Keratinocyte (primary cell): Measurements from ENCODE around the gene SEPTIN1. TPM values are rescaled to one million over a fixed set of nuclear protein-coding genes. Genes with fewer than 3 reads are reported as not detected.

ENCODE experiments used
- DNase-seq: peaks from one replicate; pipeline ENCODE4 v3.0.0-alpha.2; 2011; ENCODE audit warnings: low read depth, missing footprints, low spot score
- FAIRE-seq: peaks from 2 replicates; lab custom pipeline; 2011; peaks lifted over from hg19 to GRCh38; lab: Jason Lieb, UNC
- H2AFZ ChIP-seq: 2 replicates; pipeline ENCODE4 v1.6.0; 2012; ENCODE audit warnings: low read length, control low read depth, inconsistent platforms; ENCODE audit not compliant: control insufficient read depth
- H3K27ac ChIP-seq: 2 replicates; pipeline ENCODE4 v1.5.1; 2011; ENCODE audit warnings: low read length; ENCODE audit not compliant: control insufficient read depth, insufficient read depth
- H3K27me3 ChIP-seq: 3 replicates; pipeline ENCODE4 v1.6.0; 2011; ENCODE audit warnings: low read length; ENCODE audit not compliant: control insufficient read depth, insufficient read depth; ENCODE audit errors: extremely low read depth
- H3K36me3 ChIP-seq, 2 experiments: 2 replicates in 1 of 2; 3 replicates in 1 of 2; pipeline ENCODE4 v1.5.1; 2011; ENCODE audit warnings: low read length in 2 of 2, mild to moderate bottlenecking in 1 of 2; ENCODE audit not compliant: control insufficient read depth in 2 of 2, insufficient read depth in 2 of 2; ENCODE audit errors: extremely low read depth in 1 of 2
- H3K4me1 ChIP-seq: 3 replicates; pipeline ENCODE4 v1.5.1; 2011; ENCODE audit warnings: low read length; ENCODE audit not compliant: control insufficient read depth, insufficient read depth; ENCODE audit errors: extremely low read depth
- H3K4me2 ChIP-seq: 3 replicates; pipeline ENCODE4 v1.6.0; 2011; ENCODE audit warnings: low read depth, low read length; ENCODE audit not compliant: control insufficient read depth, insufficient read depth; ENCODE audit errors: extremely low read depth
- H3K4me3 ChIP-seq, 3 experiments: fragments of 200-600 bp in 1 of 3; sonication (generic) in 1 of 3; 2 replicates in 2 of 3; 3 replicates in 1 of 3; pipeline ENCODE4 v1.5.1; 2011 to 2016; ENCODE audit warnings: low read length in 3 of 3, mild to moderate bottlenecking in 3 of 3, control low read depth in 2 of 3, inconsistent platforms in 1 of 3, low read depth in 1 of 3, mixed read lengths in 1 of 3, mixed run types in 1 of 3, moderate library complexity in 1 of 3; ENCODE audit not compliant: control insufficient read depth in 2 of 3, insufficient read depth in 2 of 3; ENCODE audit errors: extremely low read depth in 1 of 3
- H3K79me2 ChIP-seq: 2 replicates; pipeline ENCODE4 v1.6.0; 2012; ENCODE audit warnings: low read length; ENCODE audit not compliant: control insufficient read depth, insufficient read depth
- H3K9ac ChIP-seq: 3 replicates; pipeline ENCODE4 v1.6.0; 2011; ENCODE audit warnings: low read length; ENCODE audit not compliant: control insufficient read depth, insufficient read depth; ENCODE audit errors: extremely low read depth
- H3K9me1 ChIP-seq: 3 replicates; pipeline ENCODE4 v1.6.0; 2011; ENCODE audit warnings: low read length; ENCODE audit not compliant: control insufficient read depth, insufficient read depth; ENCODE audit errors: extremely low read depth
- H3K9me3 ChIP-seq: 2 replicates; pipeline ENCODE4 v1.5.1; 2012; ENCODE audit warnings: low read depth, low read length; ENCODE audit not compliant: control insufficient read depth
- H4K20me1 ChIP-seq: 3 replicates; pipeline ENCODE4 v1.6.0; 2011; ENCODE audit warnings: low read length; ENCODE audit not compliant: control insufficient read depth, insufficient read depth; ENCODE audit errors: extremely low read depth
- EZH2 ChIP-seq: IDR thresholded peaks from one replicate; pipeline ENCODE4 v1.6.1; 2012; ENCODE audit warnings: inconsistent platforms, mild to moderate bottlenecking, low read length, moderate library complexity
- dilution Hi-C: fragments of 300-500 bp; cut with MboI; formaldehyde crosslinking; loops from one replicate; pipeline ENCODE4 v1.7.0; 2020; ENCODE audit warnings: low sequenced_read_pairs; ENCODE audit not compliant: extremely low pct_ligation_motif_present
- polyA plus RNA-seq, 5 experiments: library from polyadenylated mRNA; depleted of rRNA in 3 of 5; stranded (reverse) in 3 of 5; stranded (forward) in 1 of 5; unstranded in 1 of 5; fragments of >200 nt; gene quantifications; 1 replicate in 1 of 5; 2 replicates in 3 of 5; 3 replicates in 1 of 5; pipeline versions ENCODE4 v1.2.1 to v1.2.3, GENCODE V29; 2011 to 2012; ENCODE audit warnings: missing spikeins in 2 of 5, low read depth in 1 of 5, low replicate concordance in 1 of 5
- TF ChIP-seq, protein P1 (sequence below), 3 experiments: IDR thresholded peaks in 1 of 3; conservative IDR thresholded peaks in 1 of 3; optimal IDR thresholded peaks in 1 of 3; 2 replicates in 2 of 3; 3 replicates in 1 of 3; pipeline versions ENCODE3 to v1.5.1; 2011; ENCODE audit warnings: low read length in 3 of 3, mild to moderate bottlenecking in 3 of 3, moderate library complexity in 2 of 3, control low read depth in 1 of 3, inconsistent platforms in 1 of 3; ENCODE audit not compliant: insufficient read depth in 2 of 3; ENCODE audit errors: extremely low read depth in 1 of 3

The SEPTIN1 gene
- polyA plus RNA-seq, 1 donor (not counting 4 experiments of a cell fraction or from before 2014, with no cell fraction given), result not detected

DNA sequence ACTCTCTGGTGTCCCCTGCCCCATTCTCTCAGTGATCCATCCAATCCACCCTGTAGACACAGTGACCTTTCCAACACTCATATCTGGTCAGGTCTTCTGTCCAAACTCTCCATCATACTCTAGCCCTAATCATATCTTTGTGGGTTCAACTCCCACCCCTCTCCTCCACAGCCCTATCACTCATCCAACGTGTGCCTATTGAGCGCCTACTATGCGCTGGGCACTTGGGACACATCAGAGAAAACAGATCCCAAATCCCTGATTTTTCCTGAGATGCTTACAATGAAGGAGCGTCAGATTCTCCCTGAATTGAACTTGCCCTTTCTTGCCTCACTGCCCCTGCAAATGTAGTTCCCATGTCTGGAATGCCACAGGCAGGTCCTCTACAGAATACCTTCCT, 45.7 kb upstream of the SEPTIN1 start:
- peaks cover 10% of the 10 kb centered on the region for H3K4me1 ChIP-seq
- dilution Hi-C loops, result no loop called here
- H3K4me2 ChIP-seq, result no peak overlapping the region

DNA sequence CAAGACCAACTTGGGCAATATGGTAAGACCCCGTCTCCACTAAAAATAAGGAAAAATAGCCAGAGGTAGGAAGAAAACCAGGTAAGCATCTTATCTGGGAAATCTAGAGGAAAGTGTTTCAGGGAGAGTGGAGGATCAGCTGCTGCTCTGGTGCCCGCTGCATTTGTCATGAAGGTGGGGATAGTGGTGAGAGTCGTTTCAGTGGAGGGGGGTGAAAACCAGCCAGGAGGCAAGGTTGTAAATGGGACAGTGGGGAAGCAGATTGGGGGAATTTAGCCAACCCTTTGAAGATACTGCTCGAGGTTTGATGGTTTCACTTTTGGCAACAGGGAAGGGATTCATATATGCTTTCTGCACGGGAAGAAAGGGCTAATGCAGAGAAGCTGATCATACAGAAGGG, 38.6 kb upstream of the SEPTIN1 start:
- Histone ChIP-seq H3K9me1 (no peaks in the 10 kb centered on the region), H3K9me3 (no peaks in the 10 kb centered on the region), H3K27ac (no peak overlapping the region), H3K27me3 (no peaks in the 10 kb centered on the region), H3K4me2 (no peak overlapping the region), H3K79me2 (peaks cover 7% of the 10 kb centered on the region), H3K9ac (no peak overlapping the region), H4K20me1 (peaks cover 3% of the 10 kb centered on the region), H2AFZ (no peak overlapping the region), H3K4me1 (peaks cover 14% of the 10 kb centered on the region), H3K36me3 (peaks cover 22 to 25% of the 10 kb centered on the region in 2 experiments), H3K4me3 (no peak overlapping the region)
- FAIRE-seq (no peak), DNase-seq (no peak)
- TF ChIP-seq, protein P1, sequence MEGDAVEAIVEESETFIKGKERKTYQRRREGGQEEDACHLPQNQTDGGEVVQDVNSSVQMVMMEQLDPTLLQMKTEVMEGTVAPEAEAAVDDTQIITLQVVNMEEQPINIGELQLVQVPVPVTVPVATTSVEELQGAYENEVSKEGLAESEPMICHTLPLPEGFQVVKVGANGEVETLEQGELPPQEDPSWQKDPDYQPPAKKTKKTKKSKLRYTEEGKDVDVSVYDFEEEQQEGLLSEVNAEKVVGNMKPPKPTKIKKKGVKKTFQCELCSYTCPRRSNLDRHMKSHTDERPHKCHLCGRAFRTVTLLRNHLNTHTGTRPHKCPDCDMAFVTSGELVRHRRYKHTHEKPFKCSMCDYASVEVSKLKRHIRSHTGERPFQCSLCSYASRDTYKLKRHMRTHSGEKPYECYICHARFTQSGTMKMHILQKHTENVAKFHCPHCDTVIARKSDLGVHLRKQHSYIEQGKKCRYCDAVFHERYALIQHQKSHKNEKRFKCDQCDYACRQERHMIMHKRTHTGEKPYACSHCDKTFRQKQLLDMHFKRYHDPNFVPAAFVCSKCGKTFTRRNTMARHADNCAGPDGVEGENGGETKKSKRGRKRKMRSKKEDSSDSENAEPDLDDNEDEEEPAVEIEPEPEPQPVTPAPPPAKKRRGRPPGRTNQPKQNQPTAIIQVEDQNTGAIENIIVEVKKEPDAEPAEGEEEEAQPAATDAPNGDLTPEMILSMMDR (optimal IDR thresholded peaks at IDR 0.05 in 1 of 3, IDR thresholded peaks at IDR 0.05 in 1 of 3, conservative IDR thresholded peaks at IDR 0.05 in 1 of 3; ENCODE audit: extremely low read depth in 1 of 3, insufficient read depth in 2 of 3, low read length in 3 of 3), result no peak
- TF ChIP-seq EZH2, result no peak
- dilution Hi-C loops, result no loop called here

More for the DNA sequence above, 45.7 kb upstream of the SEPTIN1 start:
- Histone ChIP-seq H3K36me3 (peaks cover 11 to 24% of the 10 kb centered on the region in 2 experiments), H4K20me1 (peaks cover 3% of the 10 kb centered on the region), H3K4me3 (no peak overlapping the region), H3K9me1 (no peaks in the 10 kb centered on the region), H3K9ac (no peak overlapping the region), H3K27me3 (no peaks in the 10 kb centered on the region), H3K9me3 (no peaks in the 10 kb centered on the region), H3K27ac (no peak overlapping the region), H2AFZ (no peak overlapping the region), H3K79me2 (peaks cover 30% of the 10 kb centered on the region)
- FAIRE-seq, result no peak
- DNase-seq, result no peak
- TF ChIP-seq EZH2, result no peak
- TF ChIP-seq, protein P1 (optimal IDR thresholded peaks at IDR 0.05 in 1 of 3, IDR thresholded peaks at IDR 0.05 in 1 of 3, conservative IDR thresholded peaks at IDR 0.05 in 1 of 3; ENCODE audit: extremely low read depth in 1 of 3, insufficient read depth in 2 of 3, low read length in 3 of 3), result no peak
